ENCODE measurements around the gene MRPL36. TPM values are rescaled to one million over a fixed set of nuclear protein-coding genes. Genes with fewer than 3 reads are reported as not detected.

The MRPL36 gene
- total RNA-seq, 4 donors from 2014 or later, result 67.8 to 106 (median 75.3) TPM

- no peaks in the 10 kb centered on the region for H3K9me3 ChIP-seq
- in situ Hi-C loops (cut with MboI; ENCODE audit: low sequenced_read_pairs in 4 of 4), result no loop called here
- peaks cover 6 to 17% of the 10 kb centered on the region in 2 donors for H3K4me1 ChIP-seq
- H3K27me3 ChIP-seq, result no peaks in the 10 kb centered on the region
- H3K4me3 ChIP-seq, result no peak overlapping the region
- TF ChIP-seq CTCF (IDR thresholded peaks at IDR 0.05 in 4 of 5, conservative IDR thresholded peaks at IDR 0.05 in 1 of 5) (no peak), POLR2A (IDR thresholded peaks at IDR 0.05) (no peak)
- no peak for ATAC-seq
- intact Hi-C loops (cut with DNase I; ENCODE audit: low total_unique reads), result no loop called here
- no peak for DNase-seq
- no peak overlapping the region for H3K27ac ChIP-seq
- peaks cover 0 to 23% of the 10 kb centered on the region in 2 donors for H3K36me3 ChIP-seq
Measured at GRCh38 chr5:1795931-1796330, 3.7 kb downstream of the MRPL36 start.

GRCh38 chr5:1795506-1795905, 4.1 kb downstream of the MRPL36 start:
- ATAC-seq, result no peak
- no peak for DNase-seq
- Histone ChIP-seq H3K4me3 (no peak overlapping the region), H3K27me3 (no peaks in the 10 kb centered on the region), H3K36me3 (peaks cover 0 to 23% of the 10 kb centered on the region in 2 donors), H3K4me1 (peaks cover 6 to 15% of the 10 kb centered on the region in 2 donors), H3K27ac (no peak overlapping the region), H3K9me3 (no peaks in the 10 kb centered on the region)
- intact Hi-C loops (cut with DNase I; ENCODE audit: low total_unique reads) (no loop called here), in situ Hi-C loops (cut with MboI; ENCODE audit: low sequenced_read_pairs in 4 of 4) (no loop called here)
- no peak for TF ChIP-seq POLR2A (IDR thresholded peaks at IDR 0.05)
- no peak for TF ChIP-seq CTCF (IDR thresholded peaks at IDR 0.05 in 4 of 5, conservative IDR thresholded peaks at IDR 0.05 in 1 of 5)

GRCh38 chr5:1794901-1795290, 4.7 kb downstream of the MRPL36 start:
- in situ Hi-C loops (cut with MboI; ENCODE audit: low sequenced_read_pairs in 4 of 4) (no loop called here), intact Hi-C loops (cut with DNase I; ENCODE audit: low total_unique reads) (no loop called here)
- no peak for ATAC-seq
- no peaks in the 10 kb centered on the region for H3K9me3 ChIP-seq
- DNase-seq, result no peak
- H3K36me3 ChIP-seq, result peaks cover 0 to 23% of the 10 kb centered on the region in 2 donors
- no peak overlapping the region for H3K27ac ChIP-seq
- no peaks in the 10 kb centered on the region for H3K27me3 ChIP-seq
- TF ChIP-seq POLR2A (IDR thresholded peaks at IDR 0.05) (no peak), CTCF (IDR thresholded peaks at IDR 0.05 in 4 of 5, conservative IDR thresholded peaks at IDR 0.05 in 1 of 5) (no peak)
- H3K4me1 ChIP-seq, result peaks cover 6 to 12% of the 10 kb centered on the region in 2 donors
- H3K4me3 ChIP-seq, result no peak overlapping the region

- Histone ChIP-seq H3K36me3 (peaks cover 0 to 23% of the 10 kb centered on the region in 2 donors), H3K4me1 (peaks cover 9 to 11% of the 10 kb centered on the region in 2 donors), H3K9me3 (no peaks in the 10 kb centered on the region), H3K4me3 (no peak overlapping the region), H3K27ac (no peak overlapping the region), H3K27me3 (no peaks in the 10 kb centered on the region)
- intact Hi-C loops (cut with DNase I; ENCODE audit: low total_unique reads) (no loop called here), in situ Hi-C loops (cut with MboI; ENCODE audit: low sequenced_read_pairs in 4 of 4) (no loop called here)
- DNase-seq, result no peak
- no peak for TF ChIP-seq POLR2A (IDR thresholded peaks at IDR 0.05)
- TF ChIP-seq CTCF (IDR thresholded peaks at IDR 0.05 in 4 of 5, conservative IDR thresholded peaks at IDR 0.05 in 1 of 5), result no peak
- ATAC-seq, result peak in 1 of 2 donors; percentile 45
Measured at GRCh38 chr5:1793966-1794900, 5.4 kb downstream of the MRPL36 start.
